BJ (cell line): ENCODE results near the gene TBC1D21. TPM values are rescaled to one million over a fixed set of nuclear protein-coding genes. Genes with fewer than 3 reads are reported as not detected.

Experiments used
- CTCF ChIA-PET: fragments of 350-600 bp; formaldehyde crosslinking; extraction: SDS; loops from one replicate; lab custom pipeline; 2021; ENCODE audit warnings: antibody characterized with exemption, inconsistent platforms; lab: Yijun Ruan, JAX
- POLR2A ChIA-PET: fragments of 300-600 bp; sonication (Branson Sonifier 250); formaldehyde crosslinking; extraction: SDS; loops from one replicate; lab custom pipeline; 2021; ENCODE audit warnings: antibody characterized with exemption; lab: Charles Lee
- DNase-seq: peaks from one replicate; pipeline ENCODE4 v3.0.0-alpha.2; 2011; ENCODE audit warnings: low read depth
- H3K27me3 ChIP-seq: 2 replicates; pipeline ENCODE4 v1.6.0; 2011; ENCODE audit warnings: low read length; ENCODE audit not compliant: control insufficient read depth, insufficient read depth
- H3K36me3 ChIP-seq: 2 replicates; pipeline ENCODE4 v1.5.1; 2011; ENCODE audit warnings: low read length; ENCODE audit not compliant: control insufficient read depth, insufficient read depth
- H3K4me3 ChIP-seq: 2 replicates; pipeline ENCODE4 v1.5.1; 2011; ENCODE audit warnings: low read depth, mild to moderate bottlenecking, control low read depth, low read length
- polyA plus RNA-seq: library from polyadenylated mRNA; depleted of rRNA; stranded (reverse); fragments of >200 nt; gene quantifications from 2 replicates; pipeline ENCODE4 v1.2.3, GENCODE V29; 2011
- TF ChIP-seq, protein P1 (sequence below): IDR thresholded peaks from 2 replicates; pipeline ENCODE4 v1.5.1; 2011; ENCODE audit warnings: low read depth, mild to moderate bottlenecking, control low read depth, inconsistent platforms, low read length, moderate library complexity; ENCODE audit not compliant: insufficient read depth

The TBC1D21 gene
- polyA plus RNA-seq, 1 experiment: not detected

DNA sequence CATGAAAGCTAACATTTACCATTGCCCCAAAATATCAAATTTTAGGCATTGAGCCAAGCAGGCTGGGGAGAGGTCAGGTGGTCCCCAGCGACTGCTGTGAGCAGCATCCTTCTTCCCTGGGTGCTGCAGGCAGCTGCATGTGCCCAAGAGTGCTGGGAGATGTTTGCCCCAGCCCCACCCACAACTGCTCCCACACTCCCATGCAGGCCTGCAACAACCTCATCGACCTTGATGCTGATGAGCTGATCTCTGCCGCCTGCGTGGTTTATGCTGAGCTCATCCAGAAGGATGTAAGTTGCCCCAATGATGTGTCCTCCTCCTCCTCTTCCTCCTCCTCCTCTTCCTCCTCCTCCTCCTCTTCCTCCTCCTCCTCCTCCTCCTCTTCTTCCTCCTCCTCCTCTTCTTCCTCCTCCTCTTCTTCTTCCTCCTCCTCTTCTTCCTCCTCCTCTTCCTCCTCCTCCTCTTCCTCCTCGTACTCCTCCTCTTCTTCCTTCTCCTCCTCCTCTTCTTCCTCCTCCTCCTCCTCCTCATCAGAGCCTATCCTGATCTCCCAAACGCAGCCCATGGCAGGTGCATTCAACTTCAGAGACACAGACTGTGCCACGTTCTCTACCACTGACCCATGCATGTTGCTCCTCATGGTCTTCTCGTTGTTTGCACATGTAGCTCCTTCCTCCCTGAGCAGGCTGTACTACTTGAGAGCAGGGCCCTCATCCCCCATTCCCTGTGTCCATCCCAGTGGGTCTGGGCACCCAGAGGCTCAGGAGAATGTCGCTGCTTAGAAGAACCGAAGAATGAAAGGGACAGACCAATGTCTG lies 15.1 kb downstream of the TBC1D21 start:
- Histone ChIP-seq H3K4me3 (no peak overlapping the region), H3K27me3 (peaks cover 16% of the 10 kb centered on the region), H3K36me3 (no peaks in the 10 kb centered on the region)
- TF ChIP-seq, protein P1, sequence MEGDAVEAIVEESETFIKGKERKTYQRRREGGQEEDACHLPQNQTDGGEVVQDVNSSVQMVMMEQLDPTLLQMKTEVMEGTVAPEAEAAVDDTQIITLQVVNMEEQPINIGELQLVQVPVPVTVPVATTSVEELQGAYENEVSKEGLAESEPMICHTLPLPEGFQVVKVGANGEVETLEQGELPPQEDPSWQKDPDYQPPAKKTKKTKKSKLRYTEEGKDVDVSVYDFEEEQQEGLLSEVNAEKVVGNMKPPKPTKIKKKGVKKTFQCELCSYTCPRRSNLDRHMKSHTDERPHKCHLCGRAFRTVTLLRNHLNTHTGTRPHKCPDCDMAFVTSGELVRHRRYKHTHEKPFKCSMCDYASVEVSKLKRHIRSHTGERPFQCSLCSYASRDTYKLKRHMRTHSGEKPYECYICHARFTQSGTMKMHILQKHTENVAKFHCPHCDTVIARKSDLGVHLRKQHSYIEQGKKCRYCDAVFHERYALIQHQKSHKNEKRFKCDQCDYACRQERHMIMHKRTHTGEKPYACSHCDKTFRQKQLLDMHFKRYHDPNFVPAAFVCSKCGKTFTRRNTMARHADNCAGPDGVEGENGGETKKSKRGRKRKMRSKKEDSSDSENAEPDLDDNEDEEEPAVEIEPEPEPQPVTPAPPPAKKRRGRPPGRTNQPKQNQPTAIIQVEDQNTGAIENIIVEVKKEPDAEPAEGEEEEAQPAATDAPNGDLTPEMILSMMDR: no peak
- no peak for DNase-seq
- ChIA-PET POLR2A (no interaction called here), CTCF (interaction anchor here (1.1 to 3.0 kb wide), 3 partner anchors 9 to 19 kb away, joined by 4 to 15 read pairs (median 15); partner anchors contain the start of gene TBC1D21)

DNA sequence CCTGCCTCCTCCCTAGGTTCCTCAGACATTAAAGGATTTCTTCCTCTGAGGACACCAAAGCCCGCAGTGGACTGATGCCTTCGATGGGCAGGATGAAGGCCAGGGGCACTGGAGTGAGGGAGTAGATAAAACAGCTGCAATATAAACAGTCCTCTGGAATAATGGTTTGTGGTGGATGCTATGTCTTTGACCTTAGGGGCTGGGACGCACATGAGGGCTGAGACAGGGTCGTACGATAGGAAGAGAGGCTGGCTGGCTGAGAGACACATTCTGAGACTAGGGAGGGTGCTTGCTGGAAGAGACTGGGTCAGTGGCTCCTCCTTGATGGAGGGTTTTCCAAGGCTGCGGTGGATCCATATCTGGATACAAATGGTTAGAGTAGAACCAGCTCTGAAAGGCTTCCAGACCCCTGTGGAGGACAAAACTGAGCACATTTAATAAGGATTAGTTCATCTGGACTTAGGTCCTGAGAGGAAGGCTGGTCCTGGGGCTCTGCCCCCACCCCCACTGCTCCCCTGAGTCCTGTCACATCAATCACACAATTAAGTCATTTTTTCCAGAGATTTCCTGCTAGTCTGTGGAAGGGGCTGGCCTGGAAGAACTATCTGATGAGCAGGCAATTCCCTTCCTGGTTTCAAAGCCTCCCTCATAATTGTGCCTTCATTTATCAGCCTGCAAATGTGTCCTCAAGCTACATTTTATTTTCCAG lies 15.8 kb downstream of the TBC1D21 start:
- ChIA-PET POLR2A (no interaction called here), CTCF (interaction anchor here (0.8 to 3.0 kb wide), 4 partner anchors 8 to 18 kb away, joined by 3 to 15 read pairs (median 10); partner anchors contain the start of gene TBC1D21)
- no peaks in the 10 kb centered on the region for H3K36me3 ChIP-seq
- no peak overlapping the region for H3K4me3 ChIP-seq
- peaks cover 15% of the 10 kb centered on the region for H3K27me3 ChIP-seq
- no peak for DNase-seq
- TF ChIP-seq, protein P1: no peak

DNA sequence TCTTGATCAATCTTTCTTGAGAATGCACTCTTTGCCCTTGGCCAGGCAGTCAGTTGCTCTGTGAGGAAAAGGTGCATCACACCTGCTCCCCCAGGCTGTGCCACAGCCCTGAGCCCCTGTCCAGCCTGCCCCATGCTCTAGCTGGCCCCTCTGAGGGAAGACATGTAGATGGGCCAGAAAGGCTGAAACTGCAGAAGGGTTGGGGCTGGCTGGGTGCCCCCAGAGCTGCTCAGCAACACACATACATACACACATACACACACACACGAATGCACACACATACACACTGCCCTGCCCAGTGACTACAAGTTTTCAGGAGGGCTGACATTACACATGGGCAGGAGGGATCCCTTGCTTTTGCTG lies 16.4 kb downstream of the TBC1D21 start:
- Histone ChIP-seq H3K36me3 (no peaks in the 10 kb centered on the region), H3K27me3 (peaks cover 15% of the 10 kb centered on the region), H3K4me3 (no peak overlapping the region)
- no peak for DNase-seq
- TF ChIP-seq, protein P1: no peak
- ChIA-PET POLR2A (no interaction called here), CTCF (interaction anchor here (0.8 to 3.0 kb wide), 5 partner anchors 8 to 18 kb away, joined by 3 to 15 read pairs (median 5); partner anchors contain the start of gene TBC1D21)

- Histone ChIP-seq H3K27me3 (peaks cover 7% of the 10 kb centered on the region; the same call in 1 of the 2 replicates), H3K4me3 (no peak overlapping the region), H3K36me3 (no peaks in the 10 kb centered on the region)
- ChIA-PET CTCF (interaction anchor here (1.0 to 4.5 kb wide), 5 partner anchors 11 to 18 kb away, joined by 3 to 27 read pairs (median 6); partner anchors contain the start of gene TBC1D21), POLR2A (no interaction called here)
- DNase-seq: no peak
- TF ChIP-seq, protein P1: no peak
Measured at GRCh38 chr15:73891328-73892315, 18.3 kb downstream of the TBC1D21 start.
